Neural progenitor cell (in vitro differentiated cells): ENCODE data around the gene IL2RA. TPM values are rescaled to one million over a fixed set of nuclear protein-coding genes. Genes with fewer than 3 reads are reported as not detected.

Experiments
- DNase-seq: peaks from one replicate; pipeline ENCODE4 v3.0.0-alpha.2; 2016; ENCODE audit warnings: low spot score
- H2AFZ ChIP-seq: fragments of 200-600 bp; sonication (generic); replicated peaks from 2 replicates; pipeline ENCODE4 v1.6.1; 2016; ENCODE audit warnings: antibody characterized with exemption
- H3F3A ChIP-seq: fragments of 200-600 bp; sonication (generic); 2 replicates; pipeline ENCODE4 v1.6.1; 2016; ENCODE audit warnings: antibody characterized with exemption, low read depth
- H3K27ac ChIP-seq: fragments of 200-600 bp; sonication (generic); 2 replicates; pipeline ENCODE4 v1.5.1; 2016; ENCODE audit warnings: mild to moderate bottlenecking
- H3K27me3 ChIP-seq: fragments of 200-600 bp; sonication (generic); 2 replicates; pipeline ENCODE4 v1.6.1; 2016; ENCODE audit warnings: mild to moderate bottlenecking, moderate library complexity
- H3K36me3 ChIP-seq: fragments of 200-600 bp; sonication (generic); 2 replicates; pipeline ENCODE4 v1.5.1; 2016
- H3K4me1 ChIP-seq: fragments of 200-600 bp; sonication (generic); 2 replicates; pipeline ENCODE4 v1.6.1; 2016; ENCODE audit warnings: mixed run types
- H3K4me2 ChIP-seq: fragments of 200-600 bp; sonication (generic); 2 replicates; pipeline ENCODE4 v1.6.1; 2016
- H3K4me3 ChIP-seq: fragments of 200-600 bp; sonication (generic); 2 replicates; pipeline ENCODE4 v1.5.1; 2016
- H3K79me2 ChIP-seq: fragments of 200-600 bp; sonication (generic); 2 replicates; pipeline ENCODE4 v1.6.1; 2016; ENCODE audit warnings: low read depth
- H3K9ac ChIP-seq: fragments of 200-600 bp; sonication (generic); 2 replicates; pipeline ENCODE4 v1.6.1; 2016
- H3K9me3 ChIP-seq: fragments of 200-600 bp; sonication (generic); 2 replicates; pipeline ENCODE4 v1.5.1; 2016; ENCODE audit warnings: low read depth
- H4K20me1 ChIP-seq: fragments of 200-600 bp; sonication (generic); 2 replicates; pipeline ENCODE4 v1.6.1; 2016; ENCODE audit warnings: low read depth
- H3K27ac Mint-ChIP-seq: 3 replicates; pipeline ENCODE4 v1.8.0; 2021; ENCODE audit warnings: mixed read lengths
- H3K27me3 Mint-ChIP-seq: 2 replicates; pipeline ENCODE4 v1.8.0; 2022; ENCODE audit warnings: low read depth, mild to moderate bottlenecking, inconsistent platforms, moderate library complexity, mixed read lengths; ENCODE audit not compliant: insufficient read depth
- H3K36me3 Mint-ChIP-seq: 3 replicates; pipeline ENCODE4 v1.8.0; 2021; ENCODE audit warnings: mixed read lengths
- H3K4me1 Mint-ChIP-seq: 3 replicates; pipeline ENCODE4 v1.8.0; 2021; ENCODE audit warnings: mixed read lengths
- H3K4me3 Mint-ChIP-seq: 3 replicates; pipeline ENCODE4 v1.8.0; 2021; ENCODE audit warnings: mild to moderate bottlenecking, moderate library complexity, mixed read lengths
- H3K9me3 Mint-ChIP-seq: 3 replicates; pipeline ENCODE4 v1.8.0; 2020; ENCODE audit warnings: mixed read lengths
- CTCF ChIP-seq: fragments of 200-600 bp; sonication (generic); IDR thresholded peaks from 2 replicates; pipeline ENCODE4 v1.5.1; 2017; ENCODE audit warnings: antibody characterized with exemption, mild to moderate bottlenecking
- EZH2 ChIP-seq: fragments of 200-600 bp; sonication (generic); IDR thresholded peaks from 2 replicates; pipeline ENCODE4 v1.6.1; 2017; ENCODE audit warnings: antibody characterized with exemption, mild to moderate bottlenecking, moderate library complexity
- EZH2phosphoT487 ChIP-seq: fragments of 200-600 bp; sonication (generic); IDR thresholded peaks from 2 replicates; pipeline ENCODE4 v1.6.1; 2017; ENCODE audit warnings: antibody characterized with exemption
- total RNA-seq: library from RNA; depleted of rRNA; stranded (reverse); fragments of >200 nt; gene quantifications from 2 replicates; pipeline ENCODE4 v1.2.3, GENCODE V29; 2015; ENCODE audit warnings: low replicate concordance

Gene IL2RA
- total RNA-seq, 1 donor from 2014 or later = not detected

GRCh38 chr10:6030217-6030616 lies 31.9 kb downstream of the IL2RA start:
- H3K9ac ChIP-seq = no peak overlapping the region
- H3K27ac ChIP-seq = no peak overlapping the region
- H3K36me3 ChIP-seq = no peaks in the 10 kb centered on the region
- no peak overlapping the region for H3K4me2 ChIP-seq
- no peak for DNase-seq
- H3K4me1 ChIP-seq = no peaks in the 10 kb centered on the region
- H3K4me1 Mint-ChIP-seq = no peaks in the 10 kb centered on the region
- peaks cover 8% of the 10 kb centered on the region for H3K9me3 Mint-ChIP-seq
- H3F3A ChIP-seq = no peaks in the 10 kb centered on the region
- H3K9me3 ChIP-seq = peaks cover 15% of the 10 kb centered on the region
- no peaks in the 10 kb centered on the region for H3K36me3 Mint-ChIP-seq
- no peaks in the 10 kb centered on the region for H3K79me2 ChIP-seq
- H3K4me3 Mint-ChIP-seq = no peak overlapping the region
- no peak overlapping the region for H3K4me3 ChIP-seq
- no peaks in the 10 kb centered on the region for H3K27me3 ChIP-seq
- H3K27ac Mint-ChIP-seq = no peak overlapping the region
- H3K27me3 Mint-ChIP-seq = peaks cover 3% of the 10 kb centered on the region
- no peak overlapping the region for H2AFZ ChIP-seq
- TF ChIP-seq EZH2 (no peak), CTCF (no peak), EZH2phosphoT487 (no peak)
- no peaks in the 10 kb centered on the region for H4K20me1 ChIP-seq

GRCh38 chr10:6027929-6028328 lies 34.2 kb downstream of the IL2RA start:
- Histone ChIP-seq H3K4me2 (no peak overlapping the region), H3K27ac (no peak overlapping the region), H3K4me3 (no peak overlapping the region), H4K20me1 (no peaks in the 10 kb centered on the region), H3F3A (no peaks in the 10 kb centered on the region), H3K9ac (no peak overlapping the region), H3K79me2 (no peaks in the 10 kb centered on the region), H3K27me3 (no peaks in the 10 kb centered on the region), H3K9me3 (peaks cover 15% of the 10 kb centered on the region), H3K36me3 (no peaks in the 10 kb centered on the region), H2AFZ (no peak overlapping the region), H3K4me1 (no peaks in the 10 kb centered on the region)
- DNase-seq = no peak
- no peak for TF ChIP-seq EZH2
- TF ChIP-seq CTCF = no peak
- no peak for TF ChIP-seq EZH2phosphoT487
- Mint-ChIP-seq H3K27ac (no peak overlapping the region), H3K4me1 (no peaks in the 10 kb centered on the region), H3K27me3 (peaks cover 3% of the 10 kb centered on the region), H3K36me3 (no peaks in the 10 kb centered on the region), H3K9me3 (peaks cover 8% of the 10 kb centered on the region), H3K4me3 (no peak overlapping the region)

GRCh38 chr10:6025683-6026255 lies 36.4 kb downstream of the IL2RA start:
- H3K4me3 Mint-ChIP-seq = no peak overlapping the region
- no peak overlapping the region for H2AFZ ChIP-seq
- no peaks in the 10 kb centered on the region for H3K27me3 ChIP-seq
- H3K4me2 ChIP-seq = no peak overlapping the region
- no peaks in the 10 kb centered on the region for H3K79me2 ChIP-seq
- H3K9me3 Mint-ChIP-seq = peaks cover 5% of the 10 kb centered on the region
- no peaks in the 10 kb centered on the region for H4K20me1 ChIP-seq
- TF ChIP-seq CTCF (no peak), EZH2 (no peak), EZH2phosphoT487 (no peak)
- no peaks in the 10 kb centered on the region for H3K36me3 Mint-ChIP-seq
- no peak overlapping the region for H3K9ac ChIP-seq
- no peaks in the 10 kb centered on the region for H3K4me1 Mint-ChIP-seq
- H3F3A ChIP-seq = no peaks in the 10 kb centered on the region
- H3K4me3 ChIP-seq = no peak overlapping the region
- no peak overlapping the region for H3K27ac Mint-ChIP-seq
- H3K27me3 Mint-ChIP-seq = peaks cover 6% of the 10 kb centered on the region
- H3K9me3 ChIP-seq = peaks cover 9% of the 10 kb centered on the region
- no peaks in the 10 kb centered on the region for H3K36me3 ChIP-seq
- no peak for DNase-seq
- H3K27ac ChIP-seq = no peak overlapping the region
- H3K4me1 ChIP-seq = no peaks in the 10 kb centered on the region
